Measurements from ENCODE around the gene PCGF5. TPM values are rescaled to one million over a fixed set of nuclear protein-coding genes. Genes with fewer than 3 reads are reported as not detected.

Gene PCGF5
- total and polyA plus RNA-seq, 2 experiments from 2014 or later = 7.7 to 8.7 TPM

DNA sequence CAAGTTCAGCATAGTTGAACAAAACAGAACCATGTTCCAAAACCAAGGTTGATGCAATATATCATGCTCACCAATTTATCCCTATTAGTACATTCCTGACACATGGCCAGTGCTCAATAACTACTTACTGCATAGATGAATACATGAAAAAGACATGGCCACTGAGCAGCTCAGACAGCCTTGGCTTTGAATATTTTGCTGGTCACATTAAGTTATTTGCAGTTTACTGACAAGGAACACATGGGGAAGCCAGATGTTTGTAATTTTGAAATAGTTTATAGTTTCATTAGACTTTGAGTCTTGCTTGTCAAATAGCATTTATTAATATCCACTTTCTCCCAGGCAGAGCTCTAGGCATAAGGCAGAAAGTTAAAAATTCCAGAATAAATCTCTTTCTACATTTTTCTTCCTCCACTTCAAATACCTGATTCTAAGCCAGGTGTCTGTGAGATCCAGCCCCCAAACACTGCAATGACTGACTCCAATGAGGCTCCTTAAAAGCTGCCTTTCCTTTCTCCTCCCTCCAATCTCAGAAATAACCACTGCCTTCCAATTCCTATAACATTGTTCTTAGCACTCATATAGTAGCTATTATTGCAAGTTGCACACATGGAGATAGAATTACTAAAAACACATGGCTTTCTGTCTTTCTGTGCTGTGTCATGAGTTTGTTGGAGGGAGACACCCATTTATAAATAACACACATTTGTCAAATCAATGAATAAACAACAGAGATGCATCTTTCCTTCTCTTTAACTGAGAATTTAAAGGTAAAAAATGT is 91.3 kb downstream of the PCGF5 start:
- ATAC-seq = no peak
- Histone ChIP-seq H4K20me1 (replicated peaks; ENCODE audit: insufficient read depth) (no peaks in the 10 kb centered on the region), H3K4me3 (no peak overlapping the region)

GRCh38 chr10:91312382-91312733 is 91.9 kb downstream of the PCGF5 start:
- Histone ChIP-seq H3K79me2 (replicated peaks; ENCODE audit: insufficient read depth) (no peaks in the 10 kb centered on the region), H3K9me2 (ENCODE audit: insufficient read depth) (peaks cover 6% of the 10 kb centered on the region; the same call in 1 of the 2 replicates), H4K20me1 (replicated peaks; ENCODE audit: insufficient read depth) (no peaks in the 10 kb centered on the region), H3K36me3 (ENCODE audit: insufficient read depth) (no peaks in the 10 kb centered on the region), H3K4me1 (ENCODE audit: insufficient read depth) (no peaks in the 10 kb centered on the region), H3F3A (replicated peaks; ENCODE audit: low read depth) (no peaks in the 10 kb centered on the region), H3K27ac (ENCODE audit: low read depth) (no peak overlapping the region), H3K4me2 (no peak overlapping the region), H3K27me3 (ENCODE audit: insufficient read depth) (no peaks in the 10 kb centered on the region), H2AFZ (no peak overlapping the region), H3K4me3 (no peak overlapping the region)
- ATAC-seq (no peak), DNase-seq (ENCODE audit: low spot score) (no peak)
- Mint-ChIP-seq H3K9me3 (no peaks in the 10 kb centered on the region), H3K36me3 (ENCODE audit: low read depth) (no peaks in the 10 kb centered on the region), H3K4me3 (no peak overlapping the region), H3K27me3 (ENCODE audit: insufficient read depth, low read depth, poor library complexity) (no peaks in the 10 kb centered on the region), H3K27ac (no peak overlapping the region), H3K4me1 (no peaks in the 10 kb centered on the region)
- no peak for TF ChIP-seq ZNF331 (CRISPR knock-in tag; IDR thresholded peaks at IDR 0.05; ENCODE audit: low read depth)
- no peak for TF ChIP-seq EZH2phosphoT487 (IDR thresholded peaks at IDR 0.05; ENCODE audit: unreplicated experiment)
- no peak for TF ChIP-seq STAT1 (IDR thresholded peaks at IDR 0.05; ENCODE audit: unreplicated experiment)
- TF ChIP-seq, protein P1, sequence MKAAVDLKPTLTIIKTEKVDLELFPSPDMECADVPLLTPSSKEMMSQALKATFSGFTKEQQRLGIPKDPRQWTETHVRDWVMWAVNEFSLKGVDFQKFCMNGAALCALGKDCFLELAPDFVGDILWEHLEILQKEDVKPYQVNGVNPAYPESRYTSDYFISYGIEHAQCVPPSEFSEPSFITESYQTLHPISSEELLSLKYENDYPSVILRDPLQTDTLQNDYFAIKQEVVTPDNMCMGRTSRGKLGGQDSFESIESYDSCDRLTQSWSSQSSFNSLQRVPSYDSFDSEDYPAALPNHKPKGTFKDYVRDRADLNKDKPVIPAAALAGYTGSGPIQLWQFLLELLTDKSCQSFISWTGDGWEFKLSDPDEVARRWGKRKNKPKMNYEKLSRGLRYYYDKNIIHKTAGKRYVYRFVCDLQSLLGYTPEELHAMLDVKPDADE (IDR thresholded peaks at IDR 0.05) = no peak
- no peak for TF ChIP-seq JUNB (IDR thresholded peaks at IDR 0.05; ENCODE audit: unreplicated experiment)
- no peak for TF ChIP-seq NANOG (IDR thresholded peaks at IDR 0.05; ENCODE audit: borderline replicate concordance)
- no peak for TF ChIP-seq ZNF114 (CRISPR knock-in tag; IDR thresholded peaks at IDR 0.05)
- TF ChIP-seq CREB1 (CRISPR knock-in tag; IDR thresholded peaks at IDR 0.05; ENCODE audit: low read depth) = no peak
- TF ChIP-seq, protein P2, sequence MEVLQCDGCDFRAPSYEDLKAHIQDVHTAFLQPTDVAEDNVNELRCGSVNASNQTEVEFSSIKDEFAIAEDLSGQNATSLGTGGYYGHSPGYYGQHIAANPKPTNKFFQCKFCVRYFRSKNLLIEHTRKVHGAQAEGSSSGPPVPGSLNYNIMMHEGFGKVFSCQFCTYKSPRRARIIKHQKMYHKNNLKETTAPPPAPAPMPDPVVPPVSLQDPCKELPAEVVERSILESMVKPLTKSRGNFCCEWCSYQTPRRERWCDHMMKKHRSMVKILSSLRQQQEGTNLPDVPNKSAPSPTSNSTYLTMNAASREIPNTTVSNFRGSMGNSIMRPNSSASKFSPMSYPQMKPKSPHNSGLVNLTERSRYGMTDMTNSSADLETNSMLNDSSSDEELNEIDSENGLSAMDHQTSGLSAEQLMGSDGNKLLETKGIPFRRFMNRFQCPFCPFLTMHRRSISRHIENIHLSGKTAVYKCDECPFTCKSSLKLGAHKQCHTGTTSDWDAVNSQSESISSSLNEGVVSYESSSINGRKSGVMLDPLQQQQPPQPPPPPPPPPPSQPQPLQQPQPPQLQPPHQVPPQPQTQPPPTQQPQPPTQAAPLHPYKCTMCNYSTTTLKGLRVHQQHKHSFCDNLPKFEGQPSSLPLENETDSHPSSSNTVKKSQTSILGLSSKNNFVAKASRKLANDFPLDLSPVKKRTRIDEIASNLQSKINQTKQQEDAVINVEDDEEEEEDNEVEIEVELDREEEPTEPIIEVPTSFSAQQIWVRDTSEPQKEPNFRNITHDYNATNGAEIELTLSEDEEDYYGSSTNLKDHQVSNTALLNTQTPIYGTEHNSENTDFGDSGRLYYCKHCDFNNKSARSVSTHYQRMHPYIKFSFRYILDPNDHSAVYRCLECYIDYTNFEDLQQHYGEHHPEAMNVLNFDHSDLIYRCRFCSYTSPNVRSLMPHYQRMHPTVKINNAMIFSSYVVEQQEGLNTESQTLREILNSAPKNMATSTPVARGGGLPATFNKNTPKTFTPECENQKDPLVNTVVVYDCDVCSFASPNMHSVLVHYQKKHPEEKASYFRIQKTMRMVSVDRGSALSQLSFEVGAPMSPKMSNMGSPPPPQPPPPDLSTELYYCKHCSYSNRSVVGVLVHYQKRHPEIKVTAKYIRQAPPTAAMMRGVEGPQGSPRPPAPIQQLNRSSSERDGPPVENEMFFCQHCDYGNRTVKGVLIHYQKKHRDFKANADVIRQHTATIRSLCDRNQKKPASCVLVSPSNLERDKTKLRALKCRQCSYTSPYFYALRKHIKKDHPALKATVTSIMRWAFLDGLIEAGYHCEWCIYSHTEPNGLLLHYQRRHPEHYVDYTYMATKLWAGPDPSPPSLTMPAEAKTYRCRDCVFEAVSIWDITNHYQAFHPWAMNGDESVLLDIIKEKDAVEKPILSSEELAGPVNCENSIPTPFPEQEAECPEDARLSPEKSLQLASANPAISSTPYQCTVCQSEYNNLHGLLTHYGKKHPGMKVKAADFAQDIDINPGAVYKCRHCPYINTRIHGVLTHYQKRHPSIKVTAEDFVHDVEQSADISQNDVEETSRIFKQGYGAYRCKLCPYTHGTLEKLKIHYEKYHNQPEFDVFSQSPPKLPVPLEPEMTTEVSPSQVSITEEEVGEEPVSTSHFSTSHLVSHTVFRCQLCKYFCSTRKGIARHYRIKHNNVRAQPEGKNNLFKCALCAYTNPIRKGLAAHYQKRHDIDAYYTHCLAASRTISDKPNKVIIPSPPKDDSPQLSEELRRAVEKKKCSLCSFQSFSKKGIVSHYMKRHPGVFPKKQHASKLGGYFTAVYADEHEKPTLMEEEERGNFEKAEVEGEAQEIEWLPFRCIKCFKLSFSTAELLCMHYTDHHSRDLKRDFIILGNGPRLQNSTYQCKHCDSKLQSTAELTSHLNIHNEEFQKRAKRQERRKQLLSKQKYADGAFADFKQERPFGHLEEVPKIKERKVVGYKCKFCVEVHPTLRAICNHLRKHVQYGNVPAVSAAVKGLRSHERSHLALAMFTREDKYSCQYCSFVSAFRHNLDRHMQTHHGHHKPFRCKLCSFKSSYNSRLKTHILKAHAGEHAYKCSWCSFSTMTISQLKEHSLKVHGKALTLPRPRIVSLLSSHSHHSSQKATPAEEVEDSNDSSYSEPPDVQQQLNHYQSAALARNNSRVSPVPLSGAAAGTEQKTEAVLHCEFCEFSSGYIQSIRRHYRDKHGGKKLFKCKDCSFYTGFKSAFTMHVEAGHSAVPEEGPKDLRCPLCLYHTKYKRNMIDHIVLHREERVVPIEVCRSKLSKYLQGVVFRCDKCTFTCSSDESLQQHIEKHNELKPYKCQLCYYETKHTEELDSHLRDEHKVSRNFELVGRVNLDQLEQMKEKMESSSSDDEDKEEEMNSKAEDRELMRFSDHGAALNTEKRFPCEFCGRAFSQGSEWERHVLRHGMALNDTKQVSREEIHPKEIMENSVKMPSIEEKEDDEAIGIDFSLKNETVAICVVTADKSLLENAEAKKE (CRISPR knock-in tag; IDR thresholded peaks at IDR 0.05) = no peak
- no peak for TF ChIP-seq POLR2AphosphoS5 (IDR thresholded peaks at IDR 0.05; ENCODE audit: low read depth)

More for the DNA sequence above, 91.3 kb downstream of the PCGF5 start:
- H3K27me3 ChIP-seq (ENCODE audit: insufficient read depth) = no peaks in the 10 kb centered on the region
- H3K36me3 ChIP-seq (ENCODE audit: insufficient read depth) = no peaks in the 10 kb centered on the region
- H3K9me3 Mint-ChIP-seq = no peaks in the 10 kb centered on the region
- no peaks in the 10 kb centered on the region for H3K27me3 Mint-ChIP-seq (ENCODE audit: insufficient read depth, low read depth, poor library complexity)
- no peaks in the 10 kb centered on the region for H3F3A ChIP-seq (replicated peaks; ENCODE audit: low read depth)
- H3K79me2 ChIP-seq (replicated peaks; ENCODE audit: insufficient read depth) = no peaks in the 10 kb centered on the region
- no peak overlapping the region for H3K27ac ChIP-seq (ENCODE audit: low read depth)
- H3K36me3 Mint-ChIP-seq (ENCODE audit: low read depth) = no peaks in the 10 kb centered on the region
- no peaks in the 10 kb centered on the region for H3K4me1 Mint-ChIP-seq
- H3K27ac Mint-ChIP-seq = no peak overlapping the region
- no peak overlapping the region for H3K4me2 ChIP-seq
- no peak overlapping the region for H3K4me3 Mint-ChIP-seq
- TF ChIP-seq EZH2phosphoT487 (IDR thresholded peaks at IDR 0.05; ENCODE audit: unreplicated experiment) (no peak), POLR2AphosphoS5 (IDR thresholded peaks at IDR 0.05; ENCODE audit: low read depth) (no peak), ZNF331 (CRISPR knock-in tag; IDR thresholded peaks at IDR 0.05; ENCODE audit: low read depth) (no peak), CREB1 (CRISPR knock-in tag; IDR thresholded peaks at IDR 0.05; ENCODE audit: low read depth) (no peak), ZNF114 (CRISPR knock-in tag; IDR thresholded peaks at IDR 0.05) (no peak)
- TF ChIP-seq, protein P1 (IDR thresholded peaks at IDR 0.05) = no peak
- H2AFZ ChIP-seq = no peak overlapping the region
- H3K9me2 ChIP-seq (ENCODE audit: insufficient read depth) = peaks cover 6% of the 10 kb centered on the region; the same call in 1 of the 2 replicates
- H3K4me1 ChIP-seq (ENCODE audit: insufficient read depth) = no peaks in the 10 kb centered on the region
- DNase-seq (ENCODE audit: low spot score) = no peak

All from GM23338 (cell line).